Osteocyte (in vitro differentiated cells): ENCODE data around the gene ATP8A2. TPM values are rescaled to one million over a fixed set of nuclear protein-coding genes. Genes with fewer than 3 reads are reported as not detected.

Experiments
- DNase-seq: peaks from one replicate; pipeline ENCODE4 v3.0.0; 2021; ENCODE audit warnings: mixed read lengths; ENCODE audit not compliant: unreplicated experiment; ENCODE audit errors: extremely low spot score
- H3K27ac Mint-ChIP-seq: one replicate; pipeline ENCODE4 v1.8.0; 2021; ENCODE audit warnings: mild to moderate bottlenecking, mixed read lengths; ENCODE audit not compliant: unreplicated experiment
- H3K27me3 Mint-ChIP-seq: one replicate; pipeline ENCODE4 v1.8.0; 2021; ENCODE audit warnings: mixed read lengths; ENCODE audit not compliant: unreplicated experiment
- H3K36me3 Mint-ChIP-seq: one replicate; pipeline ENCODE4 v1.8.0; 2021; ENCODE audit warnings: mixed read lengths; ENCODE audit not compliant: unreplicated experiment
- H3K4me1 Mint-ChIP-seq: one replicate; pipeline ENCODE4 v1.8.0; 2021; ENCODE audit warnings: mixed read lengths; ENCODE audit not compliant: unreplicated experiment
- H3K4me3 Mint-ChIP-seq: one replicate; pipeline ENCODE4 v1.8.0; 2021; ENCODE audit warnings: mild to moderate bottlenecking, moderate library complexity, mixed read lengths; ENCODE audit not compliant: unreplicated experiment
- H3K9me3 Mint-ChIP-seq: one replicate; pipeline ENCODE4 v1.8.0; 2021; ENCODE audit warnings: mixed read lengths; ENCODE audit not compliant: unreplicated experiment
- CTCF ChIP-seq: fragments of 200-600 bp; sonication (generic); IDR thresholded peaks from 2 replicates; pipeline ENCODE4 v1.5.0; 2021; ENCODE audit warnings: antibody characterized with exemption, mild to moderate bottlenecking, moderate library complexity
- total RNA-seq: library from RNA; stranded (reverse); gene quantifications from 2 replicates; pipeline ENCODE4 v1.2.1, GENCODE V29; 2021

Gene ATP8A2
- total RNA-seq, 1 donor from 2014 or later = 1.1 TPM

GRCh38 chr13:25839371-25839770 is 467.6 kb downstream of the ATP8A2 start:
- Mint-ChIP-seq H3K4me3 (no peak overlapping the region), H3K36me3 (no peaks in the 10 kb centered on the region), H3K9me3 (no peaks in the 10 kb centered on the region), H3K4me1 (peaks cover 13% of the 10 kb centered on the region), H3K27ac (no peak overlapping the region), H3K27me3 (no peaks in the 10 kb centered on the region)
- no peak for DNase-seq
- TF ChIP-seq CTCF = no peak

- Mint-ChIP-seq H3K36me3 (no peaks in the 10 kb centered on the region), H3K27ac (no peak overlapping the region), H3K4me1 (peaks cover 20% of the 10 kb centered on the region), H3K4me3 (no peak overlapping the region), H3K9me3 (no peaks in the 10 kb centered on the region), H3K27me3 (no peaks in the 10 kb centered on the region)
- DNase-seq = no peak
- no peak for TF ChIP-seq CTCF
These were observed 468.5 kb downstream of the ATP8A2 start for GRCh38 chr13:25840261-25840660.

- no peak for DNase-seq
- H3K27me3 Mint-ChIP-seq = no peaks in the 10 kb centered on the region
- no peaks in the 10 kb centered on the region for H3K36me3 Mint-ChIP-seq
- TF ChIP-seq CTCF = no peak
- H3K9me3 Mint-ChIP-seq = no peaks in the 10 kb centered on the region
- peaks cover 22% of the 10 kb centered on the region for H3K4me1 Mint-ChIP-seq
- H3K27ac Mint-ChIP-seq = no peak overlapping the region
- H3K4me3 Mint-ChIP-seq = no peak overlapping the region
These were observed 469.2 kb downstream of the ATP8A2 start for GRCh38 chr13:25840931-25841330.

- Mint-ChIP-seq H3K27me3 (no peaks in the 10 kb centered on the region), H3K27ac (no peak overlapping the region), H3K36me3 (no peaks in the 10 kb centered on the region), H3K9me3 (no peaks in the 10 kb centered on the region), H3K4me3 (no peak overlapping the region), H3K4me1 (peaks cover 37% of the 10 kb centered on the region)
- TF ChIP-seq CTCF = no peak
- no peak for DNase-seq
These were observed 471.9 kb downstream of the ATP8A2 start for GRCh38 chr13:25843692-25844091.

GRCh38 chr13:25844559-25845434 is 473.0 kb downstream of the ATP8A2 start:
- Mint-ChIP-seq H3K36me3 (no peaks in the 10 kb centered on the region), H3K4me1 (peaks cover 40% of the 10 kb centered on the region), H3K27me3 (no peaks in the 10 kb centered on the region), H3K4me3 (no peak overlapping the region), H3K9me3 (no peaks in the 10 kb centered on the region), H3K27ac (no peak overlapping the region)
- TF ChIP-seq CTCF = no peak
- DNase-seq = no peak
